T-helper 1 cell treated with Interleukin-12 subunit alpha and Interleukin-12 subunit beta and Interleukin-4 antibody, amounts not matched to agents 30 ng/mL and 1 ng/mL, for 36 hours (primary cell): ENCODE results near the gene THBS2. TPM values are rescaled to one million over a fixed set of nuclear protein-coding genes. Genes with fewer than 3 reads are reported as not detected.
"Not testable (repeated sequence)": the region's sequence is repeated elsewhere in the genome, so short reads cannot be mapped to it uniquely, and the experiment has no call there.

Source experiments
- intact Hi-C: fragments of 100-400 bp; cut with micrococcal nuclease; formaldehyde crosslinking; loops from one replicate; pipeline ENCODE4 v1.15.1; 2024
- total RNA-seq: library from RNA; stranded (reverse); gene quantifications from 2 replicates; pipeline ENCODE4 v1.2.3, GENCODE V29; 2022

The THBS2 gene
- total RNA-seq, 1 donor from 2014 or later = not detected

DNA sequence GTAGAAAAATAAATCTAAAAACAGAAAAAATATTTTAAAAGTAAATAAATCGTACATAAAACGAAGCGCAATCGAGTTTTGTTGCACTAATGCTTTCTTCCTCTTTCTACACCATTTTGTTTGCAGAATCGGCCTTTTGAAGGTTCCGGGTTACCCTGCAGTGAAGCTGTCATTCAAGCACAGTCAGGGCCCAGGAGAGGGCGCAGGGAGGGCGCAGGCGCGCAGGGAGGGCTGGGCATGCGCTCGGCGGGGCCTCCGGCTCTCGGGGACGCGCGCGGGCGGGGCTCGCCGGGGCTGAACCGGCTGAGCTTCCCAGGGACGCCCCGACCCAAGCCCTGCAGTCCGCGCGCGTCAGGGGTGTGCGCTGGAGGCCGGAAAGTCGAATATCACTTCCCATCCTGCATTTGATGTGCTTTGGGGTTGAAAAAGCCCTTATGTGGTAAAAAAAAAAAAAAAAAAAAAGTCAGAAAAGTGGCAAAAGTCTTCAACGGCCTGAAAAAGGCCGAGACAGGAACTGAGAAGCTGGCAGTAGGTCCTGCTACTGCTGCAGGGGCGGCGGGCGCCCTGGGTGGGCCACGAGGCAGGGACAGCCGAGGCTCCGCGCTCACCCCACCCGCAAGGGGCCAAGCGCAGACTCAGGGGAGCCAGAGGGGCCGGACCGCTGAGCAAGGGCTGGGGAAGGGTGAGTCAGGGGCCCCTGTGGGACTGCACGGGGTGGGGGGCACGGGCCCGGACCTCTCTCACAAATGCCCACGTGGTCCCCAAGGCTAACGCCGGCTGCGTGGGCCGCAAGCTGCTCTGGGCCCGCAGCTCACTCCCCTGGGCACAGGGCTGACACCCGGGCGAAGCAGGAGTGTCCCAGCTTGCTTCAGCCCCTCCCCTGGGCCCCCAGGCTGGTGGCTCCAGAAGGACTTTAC lies 40.5 kb downstream of the THBS2 start:
- intact Hi-C loops = loop anchor here (1.0 to 10.0 kb wide), 9 partner anchors 318 to 1388 kb away; partner anchors contain the start of genes AFDN, C6orf120, DLL1 and DYNLT2

DNA sequence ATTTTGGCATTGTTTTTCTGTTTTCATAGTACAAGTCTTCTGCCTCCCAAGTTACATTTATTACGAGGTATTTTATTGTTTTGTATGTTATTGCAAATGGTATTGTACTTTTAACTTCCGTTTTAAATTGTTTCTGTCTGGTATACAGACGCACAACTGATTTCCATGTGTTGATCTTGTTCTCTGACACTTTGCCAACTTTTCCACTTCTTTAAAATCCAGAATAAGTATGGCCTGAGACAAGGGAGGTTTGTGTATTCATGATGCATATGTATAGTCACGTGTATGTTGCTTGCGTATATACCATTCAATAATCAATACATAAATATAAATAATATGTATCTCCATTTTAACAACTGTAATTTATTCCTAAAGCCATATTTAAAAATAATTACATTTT lies 41.2 kb downstream of the THBS2 start:
- intact Hi-C loops = loop anchor here (2.0 to 10.0 kb wide), 5 partner anchors 1080 to 1388 kb away; partner anchors contain the start of genes AFDN, DLL1, FAM120B and PSMB1

DNA sequence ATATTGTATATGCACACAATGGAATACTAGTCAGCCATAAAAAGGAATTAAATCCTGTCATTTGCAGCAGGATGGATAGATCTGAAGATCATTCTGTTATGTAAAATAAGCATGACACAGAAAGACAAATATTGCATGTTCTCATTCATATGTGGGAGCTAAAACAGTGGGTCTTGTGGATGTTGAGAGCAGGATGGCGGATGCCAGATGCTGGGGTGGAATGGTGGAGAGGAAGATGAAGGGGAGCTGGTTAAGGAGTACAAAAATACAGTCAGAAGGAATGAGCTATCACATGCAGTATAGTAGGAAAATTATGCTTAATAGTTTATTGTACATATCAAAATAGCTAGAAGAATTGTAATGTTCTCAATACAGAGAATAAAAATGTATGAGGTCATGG lies 41.8 kb downstream of the THBS2 start:
- intact Hi-C loops = loop anchor here (2.0 to 10.0 kb wide), 5 partner anchors 1080 to 1387 kb away; partner anchors contain the start of genes AFDN, DLL1, FAM120B and PSMB1

DNA sequence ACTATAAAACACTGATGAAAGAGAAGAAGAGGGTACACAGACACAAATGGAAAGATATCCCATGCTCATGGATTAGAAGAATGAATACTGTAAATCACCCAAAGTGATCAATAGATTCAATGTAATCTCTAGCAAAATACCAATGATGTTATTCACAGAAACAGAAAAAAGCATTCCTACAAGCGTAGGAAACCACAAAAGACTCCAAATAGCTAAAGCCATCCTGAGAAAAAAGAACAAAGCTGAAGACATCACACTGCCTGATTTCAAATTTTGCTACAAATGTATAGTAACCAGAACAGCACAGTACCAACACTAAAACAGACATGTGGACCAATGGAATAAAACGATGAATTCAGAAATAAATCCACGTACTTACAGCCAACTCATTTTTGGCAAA lies 43.0 kb downstream of the THBS2 start:
- intact Hi-C loops = loop anchor here (5.0 to 10.0 kb wide), 3 partner anchors 1082 to 1386 kb away; partner anchors contain the start of genes AFDN, DLL1, PSMB1 and TBP

DNA sequence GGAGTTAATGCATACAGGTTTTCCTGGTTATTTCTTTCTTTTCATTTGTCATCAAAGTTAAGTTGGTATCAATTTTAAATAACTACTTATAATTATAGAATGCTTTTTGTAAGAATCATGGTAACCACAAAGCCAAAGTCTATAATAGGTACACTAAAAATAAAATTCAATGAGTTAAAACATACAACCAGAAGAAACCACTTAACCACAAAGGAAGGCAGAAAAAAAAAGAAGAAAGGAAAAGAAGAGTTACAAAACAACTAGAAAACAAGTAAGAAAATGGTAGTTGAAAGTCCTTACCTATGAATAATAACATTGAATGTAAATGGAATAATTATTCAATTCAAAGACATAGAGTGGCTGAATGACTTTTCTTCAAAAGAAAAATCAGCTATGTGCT lies 45.6 kb downstream of the THBS2 start:
- intact Hi-C loops = no loop called here

DNA sequence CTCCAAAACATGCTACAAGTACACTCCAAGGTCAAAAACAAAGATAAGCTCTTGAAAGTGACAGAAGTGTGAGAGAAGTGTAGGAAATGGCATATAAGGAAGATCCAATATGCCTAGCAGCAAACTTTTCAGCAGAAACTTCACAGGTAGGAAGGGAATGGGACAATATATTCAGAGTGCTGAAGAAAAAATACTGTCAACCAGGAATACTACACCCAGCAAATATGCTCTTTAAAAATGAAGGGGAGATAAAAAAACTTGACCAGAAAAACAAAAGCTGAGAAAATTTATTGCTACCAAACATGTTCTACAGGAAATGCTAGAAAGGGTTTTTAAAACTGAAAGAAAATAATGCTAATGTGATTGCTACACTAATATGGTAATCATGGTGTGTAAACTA lies 46.2 kb downstream of the THBS2 start:
- intact Hi-C loops = no loop called here

DNA sequence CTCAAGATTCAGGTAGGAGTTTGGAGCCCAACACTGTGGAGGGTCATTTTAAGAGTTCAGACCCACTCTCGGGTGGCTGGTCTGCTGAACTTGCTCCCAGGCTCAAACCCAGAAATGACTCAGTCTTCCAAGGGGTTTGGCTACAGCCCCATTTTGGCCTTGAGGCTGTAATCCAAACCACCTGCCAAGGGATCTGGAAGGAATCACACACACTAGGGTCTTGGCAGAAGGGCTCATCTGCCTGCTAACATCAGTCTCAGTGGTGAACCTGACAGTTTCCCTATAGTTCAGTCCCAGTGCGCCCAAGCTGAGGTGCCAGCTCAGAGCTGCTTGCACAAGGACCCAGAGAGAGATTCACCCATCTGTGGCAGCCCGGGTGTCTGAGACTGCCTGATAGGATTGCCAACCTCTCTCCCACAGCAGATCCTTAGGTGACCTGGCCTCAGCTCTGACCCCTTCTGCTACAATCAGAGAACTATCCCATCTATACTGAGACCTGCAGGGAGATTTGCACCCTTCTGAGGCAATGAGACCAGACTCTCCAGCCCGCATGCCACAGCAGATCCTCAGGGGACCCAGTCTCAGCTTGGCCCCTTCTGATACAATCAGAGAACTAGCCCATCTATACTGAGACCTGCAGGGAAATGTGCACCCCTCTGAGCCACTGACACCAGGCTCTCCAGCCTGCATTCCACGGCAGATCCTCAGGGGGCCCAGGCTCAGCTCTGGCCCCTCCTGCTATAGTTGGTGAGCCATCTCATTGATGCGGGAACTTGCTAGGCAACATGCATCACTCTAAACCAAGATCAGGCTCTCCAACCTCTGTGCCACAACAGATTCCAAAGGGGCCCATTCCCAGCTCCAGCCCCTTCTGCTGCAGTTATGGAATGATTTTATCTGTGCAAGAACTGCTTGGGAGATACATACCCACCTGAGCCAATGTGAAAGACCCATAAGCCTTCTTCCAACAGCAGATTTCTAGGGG lies 48.2 kb downstream of the THBS2 start:
- intact Hi-C loops = no loop called here

DNA sequence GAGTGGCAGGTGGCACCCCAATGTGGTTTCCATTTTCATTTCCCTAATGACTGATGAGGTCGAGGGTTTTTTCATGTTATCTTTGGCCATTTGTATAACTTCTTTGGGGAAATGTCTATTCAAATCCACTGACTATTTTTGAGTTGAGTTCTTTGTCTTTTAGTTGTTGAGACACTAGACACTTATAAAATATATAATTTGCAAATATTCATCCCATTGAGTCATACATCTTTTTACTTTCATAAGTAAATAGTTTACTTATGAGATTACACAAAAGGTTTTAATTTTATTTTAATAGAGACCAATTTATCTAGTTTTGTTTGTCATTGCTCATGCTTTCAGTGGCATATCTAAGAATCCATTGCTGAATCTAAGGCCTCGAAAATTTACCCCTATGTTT lies 49.5 kb downstream of the THBS2 start:
- intact Hi-C loops = no loop called here

DNA sequence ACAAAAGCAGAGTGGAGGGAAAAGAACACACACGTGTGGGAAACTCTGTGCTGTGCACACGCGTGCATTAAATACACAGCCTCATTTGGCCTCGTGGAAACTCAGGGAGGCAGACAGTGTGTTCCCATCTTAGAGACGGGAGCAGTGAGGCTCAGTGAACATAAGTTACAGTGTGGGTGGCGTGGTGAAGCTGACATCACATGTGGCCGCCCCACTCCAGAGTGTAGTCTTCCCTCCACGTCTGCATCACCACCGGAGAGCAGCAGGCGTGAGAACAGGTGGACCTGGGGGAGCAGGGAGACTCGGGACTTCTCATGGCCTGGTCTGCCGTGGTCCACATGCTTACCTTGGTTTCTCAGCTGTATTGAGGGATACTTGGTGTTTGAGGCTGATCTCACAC lies 51.7 kb downstream of the THBS2 start:
- intact Hi-C loops = no loop called here

DNA sequence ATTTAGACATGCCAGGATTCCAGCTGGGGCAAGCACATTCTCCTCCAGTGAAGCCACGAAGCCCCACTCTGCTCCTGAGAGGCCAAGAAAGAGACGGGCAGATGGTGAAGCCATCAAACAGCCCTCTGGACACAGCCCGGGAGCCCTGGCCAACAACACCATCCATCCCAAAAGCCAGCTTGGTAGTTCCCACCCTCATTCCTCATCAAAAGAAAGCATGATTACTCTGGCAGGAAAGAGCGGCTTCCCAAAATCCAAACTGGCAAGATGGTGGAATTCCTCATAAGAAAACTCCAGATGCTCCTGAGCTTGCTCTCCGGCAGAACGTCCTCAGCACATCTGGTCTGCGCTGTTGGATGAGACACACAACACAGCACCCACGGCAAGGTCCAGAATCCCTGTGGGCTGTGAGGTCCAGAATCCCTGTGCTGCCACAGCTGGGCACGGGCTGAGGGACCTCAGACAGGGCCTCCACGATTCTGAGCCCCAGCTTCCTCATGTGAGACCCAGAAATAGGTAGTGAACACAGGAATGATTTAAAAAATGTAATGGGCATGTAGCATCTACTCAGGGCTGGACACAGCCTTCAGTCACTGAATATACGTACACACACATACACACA lies 52.6 kb downstream of the THBS2 start:
- intact Hi-C loops = no loop called here

DNA sequence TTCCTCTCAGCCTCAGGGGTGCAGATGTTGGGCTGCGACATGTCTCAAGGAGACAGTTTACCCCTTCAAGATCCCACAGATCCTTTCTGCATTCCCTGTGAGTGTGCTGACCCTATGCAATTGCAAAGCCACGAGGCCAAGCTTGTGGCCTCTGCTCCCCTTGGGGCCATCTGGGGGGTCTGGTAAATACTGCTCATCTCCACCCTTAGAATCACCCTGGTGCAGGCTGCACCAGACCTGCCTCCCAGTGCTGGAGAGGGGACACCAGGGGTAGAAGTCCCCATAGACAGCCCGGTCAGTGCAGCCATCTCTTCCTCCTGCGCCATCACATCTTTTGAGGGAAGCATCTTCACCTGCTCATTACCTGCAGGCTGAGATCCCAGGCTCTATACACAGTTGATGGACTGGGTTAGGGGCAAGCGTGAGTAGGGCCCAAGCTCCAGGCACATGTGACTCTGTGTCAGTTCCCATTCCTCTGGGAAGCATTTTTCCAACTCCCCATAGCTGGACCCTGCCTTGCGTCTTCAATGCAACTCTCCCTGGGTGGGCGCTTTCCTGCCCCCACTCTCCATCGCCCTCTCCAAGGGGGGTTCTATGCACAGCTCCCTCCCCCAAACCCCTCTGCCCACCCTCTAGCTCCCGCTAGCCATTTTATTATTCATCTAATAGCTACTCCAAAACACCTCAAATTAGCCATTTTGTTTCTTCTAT lies 53.9 kb downstream of the THBS2 start:
- intact Hi-C loops = no loop called here

DNA sequence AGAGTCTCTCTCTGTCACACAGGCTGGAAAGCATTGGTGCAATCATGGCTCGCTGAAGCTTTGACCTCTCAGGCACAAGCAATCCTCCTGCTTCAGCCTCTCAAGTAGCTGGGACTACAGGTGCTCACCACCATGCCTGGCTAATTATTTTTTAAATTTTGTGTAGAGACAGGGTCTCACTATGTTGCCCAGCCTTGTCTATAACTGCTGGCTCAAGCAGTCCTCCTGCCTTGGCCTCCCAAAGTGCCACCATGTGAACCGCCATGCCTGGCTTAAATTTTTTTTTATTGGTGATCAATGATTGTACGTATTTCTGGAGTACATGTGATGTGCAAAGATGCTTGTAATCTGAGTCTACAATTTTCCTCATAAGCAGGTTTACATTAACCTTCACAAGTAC lies 54.8 kb downstream of the THBS2 start:
- intact Hi-C loops = no loop called here

DNA sequence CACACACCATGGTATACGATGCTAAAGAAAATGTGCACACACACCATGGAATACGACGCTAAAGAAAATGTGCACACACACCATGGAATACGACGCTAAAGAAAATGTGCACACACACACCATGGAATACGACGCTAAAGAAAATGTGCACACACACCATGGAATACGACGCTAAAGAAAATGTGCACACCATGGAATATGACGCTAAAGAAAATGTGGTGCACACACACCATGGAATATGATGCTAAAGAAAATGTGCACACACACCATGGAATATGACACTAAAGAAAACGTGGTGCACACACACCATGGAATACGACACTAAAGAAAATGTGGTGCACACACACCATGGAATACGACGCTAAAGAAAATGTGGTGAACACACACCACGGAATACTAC lies 55.7 kb downstream of the THBS2 start:
- intact Hi-C loops = not testable (repeated sequence)

DNA sequence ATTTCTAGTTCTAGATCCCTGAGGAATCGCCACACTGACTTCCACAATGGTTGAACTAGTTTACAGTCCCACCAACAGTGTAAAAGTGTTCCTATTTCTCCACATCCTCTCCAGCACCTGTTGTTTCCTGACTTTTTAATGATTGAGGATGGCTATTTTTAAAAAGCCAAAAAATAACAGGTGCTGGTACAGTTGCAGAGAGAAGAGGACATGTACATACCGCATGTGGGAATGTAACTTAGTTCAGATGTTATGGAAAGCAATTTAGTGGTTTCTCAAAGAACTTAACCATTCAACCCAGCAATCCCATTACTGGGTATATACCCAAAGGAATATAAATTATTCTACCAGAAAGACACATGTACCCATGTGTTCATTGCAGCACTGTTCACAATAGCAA lies 57.4 kb downstream of the THBS2 start:
- intact Hi-C loops = not testable (repeated sequence)

DNA sequence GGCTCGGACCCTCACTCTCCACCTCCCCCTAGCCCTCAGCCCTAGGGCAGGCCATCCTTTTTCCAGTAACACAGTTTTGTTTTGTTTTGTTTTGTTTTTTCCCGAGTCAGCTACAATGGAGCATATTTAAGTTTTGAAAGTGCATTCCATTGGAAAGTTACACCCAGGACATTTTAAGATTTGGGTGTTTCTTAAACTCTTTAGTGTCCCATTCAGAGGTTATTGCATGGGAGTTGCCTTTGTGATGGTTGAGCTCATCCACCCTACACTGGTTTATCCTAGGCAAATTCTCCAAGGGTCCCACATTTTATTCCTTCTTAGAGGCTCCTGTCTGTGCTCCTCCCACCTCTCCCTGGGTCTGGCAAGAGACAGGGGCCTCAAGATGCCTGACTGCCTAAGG lies 58.9 kb downstream of the THBS2 start:
- intact Hi-C loops = no loop called here

DNA sequence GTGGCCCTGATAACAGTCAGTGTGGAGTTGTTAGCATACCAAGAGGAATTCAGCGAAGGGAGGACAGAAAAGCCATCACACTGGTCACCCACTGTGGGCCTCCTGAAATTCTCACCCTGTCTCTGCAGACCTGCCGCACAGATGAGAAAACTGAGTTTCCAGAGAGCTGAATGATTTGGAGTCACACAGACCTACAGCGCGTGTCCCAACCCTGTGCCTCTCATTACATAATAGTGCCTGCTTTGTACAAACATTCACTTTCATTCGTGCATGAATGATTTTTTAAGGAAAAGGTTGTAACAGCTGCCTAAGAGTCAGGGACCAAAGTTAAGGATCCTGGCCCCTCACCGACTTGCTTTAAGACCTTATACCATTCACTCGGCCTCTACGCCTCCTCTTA lies 62.7 kb downstream of the THBS2 start:
- intact Hi-C loops = no loop called here

DNA sequence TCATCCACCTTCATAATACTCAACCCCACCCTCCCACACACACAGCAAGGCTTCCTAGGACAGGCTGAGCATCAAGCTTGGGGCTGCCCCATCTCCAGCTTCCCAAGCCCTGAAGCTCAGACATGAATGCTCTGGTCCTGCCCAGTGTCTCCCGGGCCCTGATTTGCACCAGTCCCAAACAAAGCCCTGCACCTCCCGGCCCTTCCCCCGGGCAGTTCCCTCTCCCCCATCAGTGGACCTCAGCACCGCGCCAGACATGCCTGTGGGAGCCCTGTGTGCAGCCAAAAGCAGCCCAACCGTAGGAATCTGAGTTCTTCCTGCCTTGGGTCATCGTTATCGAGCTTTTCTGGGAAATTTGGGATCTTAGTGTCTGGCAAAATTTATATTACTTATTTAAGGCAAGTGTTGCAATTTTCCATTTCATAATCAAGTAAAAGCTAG lies 63.5 kb downstream of the THBS2 start:
- intact Hi-C loops = no loop called here

DNA sequence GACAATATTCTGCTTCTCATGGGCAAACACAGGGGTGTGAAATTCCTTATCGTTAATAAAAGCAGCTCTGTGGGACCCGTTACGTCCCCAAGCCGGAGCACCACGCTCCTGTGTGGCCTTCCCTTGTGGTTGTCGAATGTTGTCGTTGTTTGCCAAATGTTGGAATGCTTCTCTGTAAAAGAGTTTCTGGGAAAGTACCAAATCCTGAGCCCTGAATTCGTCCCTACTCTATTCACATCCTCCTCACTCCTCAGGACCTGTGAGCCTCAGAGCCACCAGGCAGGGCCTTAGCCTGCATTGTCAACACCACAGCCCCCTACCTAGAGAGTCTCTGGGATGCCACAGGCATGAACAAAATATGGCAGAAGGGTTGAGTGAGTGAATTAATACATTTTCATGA lies 64.0 kb downstream of the THBS2 start:
- intact Hi-C loops = no loop called here

DNA sequence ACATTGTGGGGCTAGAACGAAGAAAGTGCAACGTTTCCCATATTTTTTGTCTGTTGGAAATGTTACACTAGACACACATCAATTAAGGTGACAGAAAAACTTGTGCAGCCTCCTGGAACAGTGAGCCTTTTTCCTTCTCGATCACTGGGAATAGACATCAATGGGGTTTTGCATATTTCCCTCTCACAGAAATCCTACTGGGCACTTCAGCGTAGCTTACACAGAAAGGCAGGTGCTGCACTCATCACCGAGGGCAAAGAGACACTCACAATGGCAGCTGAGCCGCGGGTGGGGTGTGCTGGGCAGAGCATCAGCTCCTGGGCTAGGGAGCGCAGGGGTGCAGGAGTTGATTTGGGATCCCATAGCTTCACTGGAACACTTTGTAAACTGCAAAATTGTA lies 64.5 kb downstream of the THBS2 start:
- intact Hi-C loops = no loop called here

DNA sequence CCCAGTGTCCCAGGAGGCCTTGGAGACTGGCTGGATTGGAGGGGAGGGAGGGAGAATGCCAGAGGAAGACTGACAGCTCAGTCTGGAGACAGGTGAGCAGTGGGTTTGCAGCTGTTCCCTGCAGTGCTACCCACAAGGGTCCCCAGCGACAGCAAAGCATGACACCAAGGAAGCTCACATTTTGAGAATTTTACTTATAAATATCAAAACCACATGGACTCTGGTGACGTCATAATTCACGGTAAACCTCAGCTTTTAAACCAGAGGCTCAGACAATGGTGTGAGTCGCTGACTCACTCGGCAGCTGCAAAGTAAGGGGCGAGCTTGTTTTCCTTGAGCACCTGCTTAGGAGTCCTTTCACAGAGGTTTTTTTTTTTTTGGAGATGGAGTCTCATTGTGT lies 65.2 kb downstream of the THBS2 start:
- intact Hi-C loops = no loop called here
